Ascending aorta (tissue), 2 donors: ENCODE measurements around the gene CASQ1. TPM values are rescaled to one million over a fixed set of nuclear protein-coding genes. Genes with fewer than 3 reads are reported as not detected.
A peak's percentile ranks its signal among the peaks of the same experiment; 100 is the strongest.

Experiments
- DNase-seq, 2 donors: peaks; one replicate each; pipeline ENCODE4 v3.0.0-alpha.2; 2019; ENCODE audit warnings: low spot score in 2 of 2
- H3K27ac ChIP-seq, 2 donors: fragments of 200-600 bp; sonication (generic); one replicate each; pipeline ENCODE4 v1.5.1; 2016 to 2017; ENCODE audit warnings: mild to moderate bottlenecking in 1 of 2
- H3K27me3 ChIP-seq: fragments of 200-600 bp; sonication (generic); one replicate; pipeline ENCODE4 v1.5.1; 2017
- H3K36me3 ChIP-seq, 2 donors: fragments of 200-600 bp; sonication (generic); one replicate each; pipeline ENCODE4 v1.5.1; 2016
- H3K4me1 ChIP-seq, 2 donors: fragments of 200-600 bp; sonication (generic); one replicate each; pipeline ENCODE4 v1.5.1; 2016 to 2017; ENCODE audit warnings: mild to moderate bottlenecking in 1 of 2
- H3K4me3 ChIP-seq, 2 donors: fragments of 200-600 bp; sonication (generic); one replicate each; pipeline ENCODE4 v1.5.1; 2016 to 2017; ENCODE audit warnings: mild to moderate bottlenecking in 1 of 2
- H3K9me3 ChIP-seq, 2 donors: fragments of 200-600 bp; sonication (generic); one replicate each; pipeline ENCODE4 v1.5.1; 2016
- intact Hi-C: fragments of 100-400 bp; cut with DNase I; formaldehyde crosslinking; loops from one replicate; pipeline ENCODE4 v1.15.1; 2023
- total RNA-seq: library from RNA; depleted of rRNA; stranded (reverse); fragments of >200 nt; gene quantifications from one replicate; pipeline ENCODE4 v1.1.0, GENCODE V29; 2016
- TF ChIP-seq, protein P1 (sequence below), 3 experiments: fragments of 200-600 bp in 2 of 3; fragments of 450-650 bp in 1 of 3; sonication (generic) in 2 of 3; IDR thresholded peaks; one replicate each; pipeline ENCODE4 v1.5.1; 2016 to 2019; ENCODE audit warnings: antibody characterized with exemption in 3 of 3, mild to moderate bottlenecking in 1 of 3, moderate library complexity in 1 of 3

CASQ1 gene
- total RNA-seq, 1 donor from 2014 or later, result not detected

GRCh38 chr1:160200786-160201185 is 10.4 kb downstream of the CASQ1 start:
- intact Hi-C loops, result loop anchor here (10.0 kb wide), 1 partner anchor 1194 kb away; no protein-coding TSS in a partner anchor
- Histone ChIP-seq H3K9me3 (no peaks in the 10 kb centered on the region), H3K27ac (no peak overlapping the region), H3K27me3 (no peaks in the 10 kb centered on the region), H3K36me3 (no peaks in the 10 kb centered on the region), H3K4me3 (no peak overlapping the region), H3K4me1 (peaks cover 0 to 4% of the 10 kb centered on the region in 2 donors)
- no peak for DNase-seq
- TF ChIP-seq, protein P1, sequence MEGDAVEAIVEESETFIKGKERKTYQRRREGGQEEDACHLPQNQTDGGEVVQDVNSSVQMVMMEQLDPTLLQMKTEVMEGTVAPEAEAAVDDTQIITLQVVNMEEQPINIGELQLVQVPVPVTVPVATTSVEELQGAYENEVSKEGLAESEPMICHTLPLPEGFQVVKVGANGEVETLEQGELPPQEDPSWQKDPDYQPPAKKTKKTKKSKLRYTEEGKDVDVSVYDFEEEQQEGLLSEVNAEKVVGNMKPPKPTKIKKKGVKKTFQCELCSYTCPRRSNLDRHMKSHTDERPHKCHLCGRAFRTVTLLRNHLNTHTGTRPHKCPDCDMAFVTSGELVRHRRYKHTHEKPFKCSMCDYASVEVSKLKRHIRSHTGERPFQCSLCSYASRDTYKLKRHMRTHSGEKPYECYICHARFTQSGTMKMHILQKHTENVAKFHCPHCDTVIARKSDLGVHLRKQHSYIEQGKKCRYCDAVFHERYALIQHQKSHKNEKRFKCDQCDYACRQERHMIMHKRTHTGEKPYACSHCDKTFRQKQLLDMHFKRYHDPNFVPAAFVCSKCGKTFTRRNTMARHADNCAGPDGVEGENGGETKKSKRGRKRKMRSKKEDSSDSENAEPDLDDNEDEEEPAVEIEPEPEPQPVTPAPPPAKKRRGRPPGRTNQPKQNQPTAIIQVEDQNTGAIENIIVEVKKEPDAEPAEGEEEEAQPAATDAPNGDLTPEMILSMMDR (IDR thresholded peaks at IDR 0.05), result no peak

- Histone ChIP-seq H3K4me1 (peaks cover 0 to 35% of the 10 kb centered on the region in 2 donors), H3K36me3 (peaks cover 0 to 7% of the 10 kb centered on the region in 2 donors), H3K27me3 (no peaks in the 10 kb centered on the region), H3K27ac (peak overlapping the region; percentile 94 to 98), H3K4me3 (peak overlapping the region; percentile 87 to 94), H3K9me3 (no peaks in the 10 kb centered on the region)
- intact Hi-C loops, result loop anchor here (1.0 to 10.0 kb wide), 4 partner anchors 11 to 1190 kb away; partner anchors contain the start of gene DCAF8
- TF ChIP-seq, protein P1 (IDR thresholded peaks at IDR 0.05), result no peak
- DNase-seq, result no peak
Measured at GRCh38 chr1:160204526-160205241, 14.3 kb downstream of the CASQ1 start.

- Histone ChIP-seq H3K36me3 (peaks cover 0 to 9% of the 10 kb centered on the region in 2 donors), H3K9me3 (no peaks in the 10 kb centered on the region), H3K4me1 (peaks cover under 1 to 42% of the 10 kb centered on the region in 2 donors), H3K27me3 (no peaks in the 10 kb centered on the region), H3K27ac (peak within 1 kb of the TSS; percentile 94 to 98), H3K4me3 (peak within 1 kb of the TSS; percentile 87 to 94)
- peak in 1 of 2 donors; percentile 85 for DNase-seq
- TF ChIP-seq, protein P1 (IDR thresholded peaks at IDR 0.05), result no peak
- intact Hi-C loops, result loop anchor here (2.0 to 10.0 kb wide), 3 partner anchors 13 to 1189 kb away; partner anchors contain the start of gene DCAF8
Measured at GRCh38 chr1:160205242-160206035, 15.1 kb downstream of the CASQ1 start, which contains the start of gene PEA15. TSS of gene PEA15 (plus strand) at chr1:160205384. CDS start at chr1:160211545, 6,161 bp downstream.

DNA sequence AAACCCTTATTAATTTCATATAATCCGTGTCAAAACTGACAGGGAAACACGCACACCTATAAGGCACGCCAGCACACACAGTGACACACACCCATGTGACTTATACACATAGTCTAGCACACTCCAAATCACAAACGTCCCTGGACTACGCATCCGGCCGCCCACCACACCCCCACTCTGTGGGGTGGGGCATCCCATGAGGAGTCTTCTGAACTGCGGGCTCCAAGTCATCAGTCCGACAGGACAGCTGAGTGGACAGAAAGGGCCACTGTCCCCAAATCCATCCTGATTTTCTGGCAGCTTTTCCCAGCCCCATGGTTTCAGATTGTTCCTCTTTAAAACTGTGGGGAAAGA is 15.6 kb downstream of the CASQ1 start:
- H3K36me3 ChIP-seq, result peaks cover 0 to 14% of the 10 kb centered on the region in 2 donors
- peak overlapping the region; percentile 87 to 94 for H3K4me3 ChIP-seq
- H3K4me1 ChIP-seq, result peaks cover 3 to 47% of the 10 kb centered on the region in 2 donors
- peak overlapping the region; percentile 94 to 98 for H3K27ac ChIP-seq
- H3K27me3 ChIP-seq, result no peaks in the 10 kb centered on the region
- DNase-seq, result peak; percentile 58 to 85
- TF ChIP-seq, protein P1 (IDR thresholded peaks at IDR 0.05), result no peak
- no peaks in the 10 kb centered on the region for H3K9me3 ChIP-seq
- intact Hi-C loops, result loop anchor here (5.0 to 10.0 kb wide), 2 partner anchors 56 to 1189 kb away; partner anchors contain the start of gene DCAF8

GRCh38 chr1:160206421-160207117 is 16.2 kb downstream of the CASQ1 start:
- no peak for DNase-seq
- Histone ChIP-seq H3K4me3 (peak overlapping the region; percentile 87 to 94), H3K27ac (peak overlapping the region; percentile 94 to 98), H3K9me3 (no peaks in the 10 kb centered on the region), H3K27me3 (no peaks in the 10 kb centered on the region), H3K36me3 (peaks cover 0 to 20% of the 10 kb centered on the region in 2 donors), H3K4me1 (peaks cover 3 to 47% of the 10 kb centered on the region in 2 donors)
- intact Hi-C loops, result loop anchor here (5.0 to 10.0 kb wide), 2 partner anchors 56 to 1188 kb away; partner anchors contain the start of gene DCAF8
- TF ChIP-seq, protein P1 (IDR thresholded peaks at IDR 0.05), result no peak
